Measurements from ENCODE around the gene P2RX2. TPM values are rescaled to one million over a fixed set of nuclear protein-coding genes. Genes with fewer than 3 reads are reported as not detected.

The P2RX2 gene
- total RNA-seq, 1 experiment from 2014 or later = 0.17 TPM

DNA sequence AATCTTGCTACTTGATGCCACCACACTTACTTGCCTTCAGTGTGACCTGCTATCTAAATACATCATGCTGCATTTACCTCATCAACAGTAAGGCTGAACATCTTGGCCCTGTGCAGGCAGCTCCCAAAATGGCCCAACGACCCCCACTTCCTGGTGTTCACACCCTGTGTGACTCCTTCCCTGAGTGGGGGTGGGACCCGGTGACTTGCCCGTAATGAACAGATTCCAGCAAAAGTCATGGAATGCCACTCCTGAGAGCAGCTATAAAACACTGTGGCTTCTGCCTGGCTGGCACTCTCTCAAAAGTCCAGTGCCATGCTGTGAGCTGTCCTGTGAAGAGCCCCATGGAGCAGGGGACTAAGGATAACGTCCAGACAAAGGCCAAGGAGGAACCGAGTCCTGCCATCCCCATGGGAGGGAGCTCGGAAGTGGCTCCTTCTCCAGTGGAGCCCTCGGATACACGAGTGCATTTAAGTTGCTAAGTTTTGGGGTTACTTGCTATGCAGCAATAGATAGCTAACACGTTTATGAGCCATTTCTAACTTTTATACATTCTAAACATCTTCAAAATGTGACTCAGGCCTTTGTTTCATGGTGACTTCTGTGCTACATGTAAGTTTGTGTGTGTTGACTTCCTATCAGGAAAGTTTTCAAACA is 33.0 kb downstream of the P2RX2 start:
- no peak for DNase-seq (ENCODE audit: low spot score)
- in situ Hi-C loops (cut with HindIII; ENCODE audit: low sequenced_read_pairs) = no loop called here

- in situ Hi-C loops (cut with HindIII; ENCODE audit: low sequenced_read_pairs) = no loop called here
- no peak for DNase-seq (ENCODE audit: low spot score)
These were observed 35.2 kb downstream of the P2RX2 start for GRCh38 chr12:132653567-132654290.

DNA sequence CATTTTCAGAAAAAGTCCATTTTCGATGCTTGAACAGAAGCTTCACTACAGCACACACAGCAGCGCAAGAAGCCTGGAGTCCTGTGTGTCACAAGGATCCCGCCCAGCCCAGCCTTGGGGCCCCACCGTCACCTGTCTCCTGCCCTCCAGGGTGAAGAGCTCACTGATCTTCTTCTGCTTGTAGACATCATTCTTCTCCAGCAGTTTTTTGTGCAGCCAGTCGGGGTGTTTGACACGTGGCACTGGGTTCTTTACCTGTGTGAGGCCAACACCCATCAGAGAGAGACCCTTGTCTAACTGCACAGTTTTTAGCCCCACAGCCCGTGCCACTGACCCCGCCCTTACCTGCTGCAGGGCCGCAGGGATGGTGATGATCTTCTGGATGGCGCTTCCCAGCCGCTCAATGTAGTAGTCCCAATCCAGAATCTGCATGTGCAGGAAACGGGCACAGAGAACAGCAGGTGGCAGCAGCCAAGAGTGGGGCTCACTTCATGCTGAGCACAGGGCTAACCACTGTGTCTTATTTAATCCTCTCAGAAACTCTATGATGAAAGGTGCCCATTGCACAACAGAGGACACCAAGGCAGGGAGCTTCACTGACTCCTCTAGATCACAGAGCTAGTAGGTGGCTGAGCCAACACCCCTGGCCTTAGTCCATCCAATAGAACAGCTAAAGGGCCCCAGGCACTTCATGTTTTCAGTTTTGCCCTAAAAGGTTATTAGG is 38.6 kb downstream of the P2RX2 start:
- in situ Hi-C loops (cut with HindIII; ENCODE audit: low sequenced_read_pairs) = no loop called here

GRCh38 chr12:132658149-132658894 is 39.7 kb downstream of the P2RX2 start:
- DNase-seq (ENCODE audit: low spot score) = no peak
- in situ Hi-C loops (cut with HindIII; ENCODE audit: low sequenced_read_pairs) = no loop called here

More for the DNA sequence above, 38.6 kb downstream of the P2RX2 start:
- no peak for DNase-seq (ENCODE audit: low spot score)

GRCh38 chr12:132659146-132659545 is 40.6 kb downstream of the P2RX2 start:
- in situ Hi-C loops (cut with HindIII; ENCODE audit: low sequenced_read_pairs) = no loop called here
- DNase-seq (ENCODE audit: low spot score) = peak; percentile 85

DNA sequence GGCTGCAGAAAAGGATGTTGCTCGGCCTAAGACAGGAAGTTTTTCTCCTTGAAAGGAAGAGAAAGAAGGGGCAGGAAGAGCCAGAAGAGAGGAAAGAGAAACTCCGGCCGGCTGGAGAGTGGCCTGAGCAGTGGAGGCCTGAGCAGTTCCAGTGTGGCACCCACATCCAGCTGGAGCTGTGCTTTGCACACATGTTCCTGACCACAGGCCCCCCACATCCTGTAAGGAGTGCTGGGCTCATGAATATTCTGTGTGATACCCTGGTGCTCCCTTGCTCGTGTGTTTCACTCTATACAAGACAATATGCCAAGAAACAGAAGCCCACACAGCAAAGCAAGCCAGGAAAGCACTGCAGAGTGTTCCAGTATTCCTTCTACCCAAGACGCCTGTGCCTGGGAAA is 41.5 kb downstream of the P2RX2 start:
- in situ Hi-C loops (cut with HindIII; ENCODE audit: low sequenced_read_pairs) = no loop called here
- DNase-seq (ENCODE audit: low spot score) = no peak

GRCh38 chr12:132660996-132661395 is 42.4 kb downstream of the P2RX2 start:
- in situ Hi-C loops (cut with HindIII; ENCODE audit: low sequenced_read_pairs) = no loop called here
- DNase-seq (ENCODE audit: low spot score) = no peak

GRCh38 chr12:132661972-132662371 is 43.4 kb downstream of the P2RX2 start:
- no peak for DNase-seq (ENCODE audit: low spot score)
- in situ Hi-C loops (cut with HindIII; ENCODE audit: low sequenced_read_pairs) = no loop called here

DNA sequence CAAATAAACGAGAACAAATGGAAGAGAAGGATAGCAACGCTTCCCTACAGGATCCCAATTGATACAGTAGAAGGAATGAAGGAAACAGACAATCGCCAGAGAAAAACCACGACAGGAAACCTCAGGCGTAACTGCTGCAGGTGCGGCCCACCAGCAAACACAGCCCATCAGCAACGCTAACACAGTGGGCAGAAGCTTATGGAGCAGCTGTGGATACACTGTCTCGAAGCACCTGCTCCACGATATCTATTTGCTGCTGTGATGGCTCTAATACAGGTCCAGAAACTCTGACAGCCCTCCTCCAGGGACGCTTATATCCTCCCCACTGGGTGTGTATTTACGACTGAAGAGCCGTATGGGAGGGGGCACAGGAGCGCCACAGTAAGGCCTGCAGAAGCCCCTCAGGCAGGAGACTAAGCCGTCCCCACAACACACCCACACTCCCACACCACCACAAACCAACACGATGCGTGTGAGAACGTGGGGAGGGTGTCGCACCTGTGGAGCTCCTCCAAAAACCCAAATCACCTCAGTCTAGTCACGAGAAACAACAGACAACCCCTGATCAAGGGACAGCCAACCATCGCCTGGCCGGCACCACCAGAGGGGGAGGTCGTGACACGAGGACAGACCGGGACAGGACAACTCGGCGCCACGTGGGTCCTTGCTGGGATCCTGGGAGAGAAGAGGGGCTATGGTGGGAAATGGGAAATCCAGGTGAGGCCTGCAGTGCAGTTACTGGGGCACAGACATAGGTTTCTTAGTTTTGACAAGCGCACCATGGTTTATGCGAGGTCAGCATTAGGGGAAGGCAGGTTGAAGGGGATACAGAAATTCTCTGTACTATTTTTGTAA is 44.6 kb downstream of the P2RX2 start:
- in situ Hi-C loops (cut with HindIII; ENCODE audit: low sequenced_read_pairs) = no loop called here
- no peak for DNase-seq (ENCODE audit: low spot score)

GRCh38 chr12:132664206-132665148 is 45.9 kb downstream of the P2RX2 start:
- no peak for DNase-seq (ENCODE audit: low spot score)
- in situ Hi-C loops (cut with HindIII; ENCODE audit: low sequenced_read_pairs) = no loop called here

GRCh38 chr12:132665149-132665491 is 46.5 kb downstream of the P2RX2 start:
- in situ Hi-C loops (cut with HindIII; ENCODE audit: low sequenced_read_pairs) = no loop called here
- DNase-seq (ENCODE audit: low spot score) = no peak

DNA sequence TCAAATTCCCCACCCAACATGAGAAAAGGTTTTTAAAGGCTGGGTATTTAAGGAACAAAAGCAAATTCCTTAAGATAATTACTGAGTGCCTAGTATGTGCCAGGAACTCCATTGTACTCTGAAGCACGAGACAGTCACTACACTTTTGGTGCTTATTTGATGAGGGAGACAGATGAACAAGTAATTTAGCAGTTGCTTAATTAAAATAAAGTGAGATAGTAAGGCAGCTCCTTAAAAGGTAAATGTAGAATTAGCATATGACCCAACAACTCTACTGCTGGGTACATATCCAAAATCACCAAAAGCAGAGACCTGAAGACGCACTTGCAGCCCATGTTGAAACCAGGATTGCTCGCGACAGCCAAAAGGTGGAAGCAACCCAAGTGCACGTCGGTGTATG is 47.2 kb downstream of the P2RX2 start:
- in situ Hi-C loops (cut with HindIII; ENCODE audit: low sequenced_read_pairs) = no loop called here
- DNase-seq (ENCODE audit: low spot score) = no peak

GRCh38 chr12:132668191-132669088 is 49.9 kb downstream of the P2RX2 start:
- in situ Hi-C loops (cut with HindIII; ENCODE audit: low sequenced_read_pairs) = no loop called here
- DNase-seq (ENCODE audit: low spot score) = no peak

DNA sequence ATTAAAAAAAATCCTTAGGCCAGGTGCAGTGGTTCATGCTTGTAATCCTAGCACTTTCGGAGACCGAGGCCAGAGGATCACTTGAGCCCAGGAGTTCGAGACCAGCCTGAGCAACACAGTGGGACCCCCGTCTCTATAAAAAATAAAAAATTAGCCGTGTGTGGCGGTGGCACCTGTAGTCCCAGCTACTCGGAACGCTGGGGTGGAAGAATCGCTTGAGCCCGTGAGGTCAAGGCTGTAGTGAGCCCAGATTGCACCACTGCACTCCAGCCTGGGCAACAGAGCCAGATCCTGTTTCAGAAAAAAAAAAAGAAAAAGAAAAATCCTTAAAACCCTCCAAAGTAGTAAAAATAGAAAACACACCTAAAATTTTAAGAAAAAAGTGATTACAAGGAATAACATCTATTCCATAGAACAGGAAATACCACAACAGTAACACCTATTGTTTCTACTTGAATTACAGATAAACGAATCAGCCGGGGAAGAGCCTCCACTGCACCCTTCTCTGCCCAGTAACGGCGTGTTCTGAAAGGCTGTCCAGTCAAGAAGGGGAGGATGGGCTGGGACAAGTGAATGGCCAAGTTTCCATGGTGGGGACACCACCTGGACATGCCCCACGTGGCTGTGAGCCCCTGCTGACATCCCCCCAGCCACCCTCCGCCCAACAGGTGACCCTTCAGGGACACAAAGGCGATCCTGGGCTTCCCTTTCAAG is 50.7 kb downstream of the P2RX2 start:
- no peak for DNase-seq (ENCODE audit: low spot score)
- in situ Hi-C loops (cut with HindIII; ENCODE audit: low sequenced_read_pairs) = no loop called here

All from G401 (cell line).